HG03097 (cell line): ENCODE measurements around the gene FAM131B.

ENCODE experiments used
- ATAC-seq: cut with Tn5 transposase; IDR thresholded peaks from one replicate; pipeline ENCODE4 v1.9.1; 2021; ENCODE audit not compliant: unreplicated experiment, low FRiP score

The FAM131B gene

GRCh38 chr7:143360788-143361551 is 1.5 kb downstream of the FAM131B start:
- ATAC-seq = no peak

GRCh38 chr7:143359771-143360353 is 2.7 kb downstream of the FAM131B start:
- no peak for ATAC-seq

GRCh38 chr7:143358626-143359025 is 3.9 kb downstream of the FAM131B start:
- ATAC-seq = no peak

- ATAC-seq = no peak
Observed at GRCh38 chr7:143356414-143357050, 6.0 kb downstream of the FAM131B start.

GRCh38 chr7:143355450-143356385 is 6.8 kb downstream of the FAM131B start:
- ATAC-seq = no peak

- no peak for ATAC-seq
Observed at GRCh38 chr7:143354965-143355364, 7.5 kb downstream of the FAM131B start.

- no peak for ATAC-seq
Observed at GRCh38 chr7:143354376-143354775, 8.1 kb downstream of the FAM131B start.

- ATAC-seq = no peak
Observed at GRCh38 chr7:143352531-143353002, 9.9 kb downstream of the FAM131B start.

GRCh38 chr7:143351574-143351973 is 10.9 kb downstream of the FAM131B start:
- no peak for ATAC-seq

- ATAC-seq = no peak
Observed at GRCh38 chr7:143351060-143351459, 11.5 kb downstream of the FAM131B start.

GRCh38 chr7:143347950-143348349 is 14.6 kb downstream of the FAM131B start:
- ATAC-seq = no peak

- no peak for ATAC-seq
Observed at GRCh38 chr7:143346018-143346417, 16.5 kb downstream of the FAM131B start.

- peak; percentile 82 for ATAC-seq
Observed at GRCh38 chr7:143345428-143345900, 17.0 kb downstream of the FAM131B start.

GRCh38 chr7:143343596-143343995 is 18.9 kb downstream of the FAM131B start:
- no peak for ATAC-seq

- no peak for ATAC-seq
Observed at GRCh38 chr7:143341842-143342241, 20.7 kb downstream of the FAM131B start.

- no peak for ATAC-seq
Observed at GRCh38 chr7:143337216-143337615, 25.3 kb downstream of the FAM131B start.

- no peak for ATAC-seq
Observed at GRCh38 chr7:143334244-143334643, 28.3 kb downstream of the FAM131B start.

- ATAC-seq = no peak
Observed at GRCh38 chr7:143331179-143331801, 31.2 kb downstream of the FAM131B start.

GRCh38 chr7:143329471-143330170 is 32.9 kb downstream of the FAM131B start:
- no peak for ATAC-seq
